Femur (tissue), 1 donor: ENCODE measurements around the gene GPR146.
A peak's percentile ranks its signal among the peaks of the same experiment; 100 is the strongest.

Source experiments
- DNase-seq: peaks from one replicate; pipeline ENCODE4 v3.0.0-alpha.2; 2017

GPR146 gene

DNA sequence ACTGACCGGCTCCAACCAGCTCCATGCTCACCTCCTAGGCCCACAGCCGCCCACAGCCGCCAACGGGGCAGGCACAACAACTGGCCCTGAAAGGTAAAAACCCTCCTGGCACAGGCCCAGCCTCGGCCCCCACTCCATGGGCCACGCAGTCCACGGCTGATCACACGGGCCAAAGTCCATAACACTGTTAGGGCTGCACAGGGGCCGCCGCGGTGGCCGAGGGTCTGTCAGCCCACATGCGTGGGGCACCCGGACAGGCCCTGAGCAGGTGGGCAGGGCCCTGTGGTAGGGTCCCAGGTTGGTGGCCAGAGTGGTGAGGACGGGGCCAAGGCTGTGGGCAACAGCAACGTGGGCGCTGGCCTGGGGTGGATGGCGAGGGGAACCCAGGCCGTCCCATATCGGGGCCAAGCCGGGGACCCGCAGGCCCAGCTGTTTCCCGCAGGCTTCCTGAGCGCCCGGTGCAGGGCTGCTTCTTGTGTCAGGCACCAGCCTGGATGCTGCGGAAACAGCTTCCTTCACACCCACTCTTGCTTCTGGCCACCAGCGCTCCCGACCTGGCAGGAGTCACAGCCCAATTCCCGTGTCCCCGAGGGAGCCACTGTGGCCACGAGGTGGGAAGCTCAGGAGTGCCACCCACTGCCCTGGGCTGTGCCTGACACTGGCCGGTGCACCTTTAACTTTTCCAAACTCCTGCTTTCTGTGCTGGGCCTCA, 32.2 kb upstream of the GPR146 start:
- no peak for DNase-seq

GRCh38 chr7:1012716-1013095, 31.6 kb upstream of the GPR146 start:
- DNase-seq, result no peak

DNA sequence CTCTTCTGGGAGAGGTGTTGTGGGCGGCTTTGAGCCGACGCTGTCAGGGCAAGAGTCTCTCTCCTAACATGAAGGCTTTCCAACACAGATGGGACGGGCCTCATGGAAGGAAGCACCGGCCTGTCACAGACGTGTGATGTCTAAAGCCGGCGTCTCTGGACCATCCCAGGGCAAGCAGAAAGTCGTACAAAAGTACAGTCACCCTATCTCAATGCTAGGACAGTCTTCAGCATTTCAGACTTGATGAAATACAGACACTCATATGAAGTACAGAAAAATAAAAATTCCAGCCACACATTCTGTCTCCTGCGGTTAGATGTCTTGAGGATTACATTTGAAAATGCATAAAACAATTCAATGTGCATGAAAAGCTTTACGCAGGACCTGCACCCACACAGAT, 30.8 kb upstream of the GPR146 start:
- no peak for DNase-seq

DNA sequence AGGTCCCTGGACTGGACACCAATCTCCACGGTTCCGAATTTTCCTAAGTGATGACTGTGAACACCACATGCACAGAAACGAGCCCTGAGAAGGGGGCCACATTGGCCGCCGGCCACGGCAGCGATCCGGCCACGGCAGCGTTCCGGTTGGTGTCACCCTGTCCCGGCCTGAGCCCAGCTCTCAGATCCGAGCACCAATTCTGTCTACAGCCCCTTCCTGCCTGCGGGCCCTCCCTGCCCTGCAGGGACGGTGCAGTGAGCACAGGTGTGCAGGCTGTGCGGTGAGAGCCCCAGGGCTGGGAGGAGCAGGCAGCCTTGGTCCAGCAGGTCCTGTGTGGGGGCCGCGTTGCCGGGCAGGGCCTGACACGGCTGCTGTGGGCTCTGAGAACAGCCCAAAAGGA, 29.7 kb upstream of the GPR146 start:
- DNase-seq, result no peak

DNA sequence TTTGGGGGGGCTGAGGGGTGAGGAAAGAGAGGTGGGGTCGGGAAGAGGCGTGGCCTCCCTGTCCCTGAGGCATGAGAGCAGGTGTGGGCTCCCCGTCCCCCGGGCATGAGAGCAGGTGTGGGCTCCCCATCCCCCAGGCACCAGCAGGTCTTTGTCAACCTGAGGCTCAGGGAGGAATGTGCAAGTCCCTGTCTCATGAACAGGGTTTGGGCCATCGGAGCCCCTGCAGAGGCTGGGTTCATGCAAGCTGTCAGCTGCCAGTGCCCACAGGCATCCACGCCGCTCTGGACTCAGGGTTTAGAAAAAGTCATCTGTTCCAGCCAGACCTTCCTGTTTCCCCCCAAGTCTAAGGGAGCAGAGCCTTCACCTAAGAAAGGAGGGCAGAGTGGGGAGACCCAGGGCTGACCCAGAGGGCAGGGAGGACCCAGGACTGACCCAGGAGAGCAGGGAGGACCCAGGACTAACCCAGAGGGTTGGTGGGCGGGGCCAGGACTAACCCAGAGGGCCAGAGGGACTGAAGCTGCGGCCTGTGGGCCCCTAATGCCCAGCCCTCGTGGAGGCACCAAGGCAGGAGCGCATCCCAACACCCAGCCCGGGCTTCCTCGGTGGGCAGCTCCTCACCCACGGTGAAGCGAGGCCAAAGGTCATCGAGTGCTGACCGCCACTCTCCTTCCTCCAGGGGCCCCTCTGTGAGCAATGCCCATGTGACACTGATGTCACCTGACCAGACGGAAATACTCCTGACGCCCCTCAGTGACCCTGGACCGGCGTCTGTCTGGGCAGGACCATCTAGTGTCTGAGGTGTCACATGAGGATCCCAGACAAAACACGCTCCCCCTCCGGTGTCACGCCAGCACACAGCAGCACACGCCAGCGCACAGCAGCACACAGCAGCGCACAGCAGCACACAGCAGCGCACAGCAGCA, 28.9 kb upstream of the GPR146 start:
- no peak for DNase-seq

- no peak for DNase-seq
Measured at GRCh38 chr7:1016577-1017531, 27.5 kb upstream of the GPR146 start.

- DNase-seq, result no peak
Measured at GRCh38 chr7:1017586-1018333, 26.6 kb upstream of the GPR146 start.

DNA sequence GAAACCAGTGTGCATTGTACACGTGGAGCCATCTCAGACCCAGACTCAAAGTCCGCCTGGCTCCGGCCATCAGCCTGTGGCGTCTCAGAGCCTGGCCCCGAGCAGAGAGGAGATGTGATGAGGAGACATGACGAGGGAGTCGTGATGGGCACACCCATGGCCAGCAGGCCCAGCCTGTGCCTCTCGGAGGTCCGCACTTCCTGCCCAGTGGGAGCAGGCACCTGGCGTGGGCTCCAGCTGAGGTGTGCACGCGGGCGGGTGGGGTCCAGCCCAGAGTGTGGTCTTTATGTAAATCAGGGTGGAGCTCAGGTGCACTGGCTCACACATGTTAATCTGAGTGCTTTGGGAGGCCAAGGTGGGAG, 26.0 kb upstream of the GPR146 start:
- DNase-seq, result no peak

GRCh38 chr7:1019255-1019785, 25.0 kb upstream of the GPR146 start:
- DNase-seq, result no peak

- no peak for DNase-seq
Measured at GRCh38 chr7:1019789-1020610, 24.3 kb upstream of the GPR146 start.

DNA sequence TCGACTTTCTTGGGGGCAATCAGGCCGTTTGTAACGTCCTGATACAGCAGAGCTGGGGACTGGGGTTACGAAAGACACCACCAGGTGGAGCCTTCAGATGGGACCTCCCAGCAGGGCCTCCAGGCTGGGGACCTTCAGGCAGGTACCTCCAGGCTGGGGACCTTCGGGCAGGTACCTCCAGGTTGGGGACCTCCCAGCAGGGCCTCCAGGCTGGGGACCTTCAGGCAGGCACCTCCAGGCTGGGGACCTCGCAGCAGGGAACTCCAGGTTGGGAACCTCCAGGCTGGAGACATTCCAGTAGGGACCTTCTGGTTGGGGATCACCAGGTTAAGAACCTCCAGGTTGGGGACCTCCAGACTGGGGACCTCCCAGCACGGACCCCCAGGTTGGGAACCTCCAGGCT, 23.5 kb upstream of the GPR146 start:
- no peak for DNase-seq

GRCh38 chr7:1021366-1021765, 23.0 kb upstream of the GPR146 start:
- DNase-seq, result no peak

DNA sequence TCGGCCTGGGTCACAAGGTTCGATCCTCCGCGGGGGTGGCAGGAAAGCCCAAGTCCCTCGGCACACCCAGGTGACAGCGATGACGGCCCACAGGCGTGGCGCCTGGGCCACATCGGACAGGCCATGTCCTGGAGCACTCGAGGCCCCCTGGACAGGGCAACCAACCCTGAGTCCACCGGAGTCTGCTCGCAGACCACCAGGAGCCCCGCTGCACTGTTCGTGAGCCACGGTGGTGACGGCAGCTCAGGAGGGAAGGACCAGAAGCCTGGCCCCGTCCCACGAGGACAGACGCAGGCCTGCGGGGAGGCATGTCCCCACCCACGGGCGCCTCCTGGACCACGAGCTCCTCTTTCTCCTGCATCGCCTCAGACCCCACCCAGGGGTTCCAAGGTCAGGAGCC, 22.4 kb upstream of the GPR146 start:
- no peak for DNase-seq

DNA sequence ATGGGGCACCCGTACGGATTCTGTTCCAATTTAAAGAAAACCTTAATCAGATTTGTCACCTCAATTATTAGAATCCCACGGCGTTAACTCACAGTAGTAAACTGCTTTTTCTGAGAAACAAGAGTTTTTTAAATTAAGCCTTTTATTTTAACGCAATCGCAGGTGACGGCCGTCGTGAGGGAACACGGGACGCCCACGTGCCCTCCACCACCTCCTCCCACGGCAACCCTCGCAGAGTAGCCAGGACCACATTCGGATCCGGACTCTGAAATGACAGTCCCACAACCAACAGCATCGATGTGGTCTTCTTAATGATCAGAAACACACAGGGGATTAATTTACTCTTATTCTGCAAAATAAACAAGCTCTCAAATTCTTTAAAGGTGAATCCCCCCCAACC, 22.0 kb upstream of the GPR146 start:
- no peak for DNase-seq

GRCh38 chr7:1022801-1023465, 21.4 kb upstream of the GPR146 start:
- no peak for DNase-seq

DNA sequence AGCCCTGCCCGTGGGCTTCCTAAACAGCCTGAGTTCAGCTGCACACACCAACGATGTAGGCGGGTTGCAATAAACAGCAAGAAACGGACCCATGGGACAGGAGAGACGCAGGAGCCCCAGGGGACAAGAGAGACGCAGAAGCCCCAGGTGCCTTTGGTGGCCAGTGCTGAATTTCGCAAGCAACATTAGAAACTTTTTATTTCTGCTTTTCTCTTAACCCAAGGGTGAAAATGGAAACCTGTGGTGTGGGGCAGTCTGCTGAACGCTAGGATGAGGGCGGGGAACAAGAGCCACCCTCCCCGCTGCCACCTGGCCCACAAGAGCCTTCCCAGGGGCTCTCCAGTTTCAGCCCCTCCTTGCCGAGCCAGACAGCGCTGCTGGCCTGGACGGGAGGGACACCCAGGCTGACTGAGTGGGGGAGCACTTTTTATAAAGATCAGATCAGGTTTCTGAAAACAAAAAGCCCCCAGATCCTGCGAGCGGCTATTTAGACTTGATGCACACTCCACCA, 20.0 kb upstream of the GPR146 start:
- DNase-seq, result no peak

- DNase-seq, result no peak
Measured at GRCh38 chr7:1024876-1025742, 19.2 kb upstream of the GPR146 start.

- peak; percentile 68 for DNase-seq
Measured at GRCh38 chr7:1025743-1026581, 18.4 kb upstream of the GPR146 start.
